HG02981 (cell line): ENCODE data around the gene MAP4K2.

Experiments
- ATAC-seq: cut with Tn5 transposase; IDR thresholded peaks from one replicate; pipeline ENCODE4 v1.9.1; 2021; ENCODE audit warnings: mild to moderate bottlenecking, moderate library complexity; ENCODE audit not compliant: unreplicated experiment

The MAP4K2 gene

GRCh38 chr11:64792482-64792881 lies 10.5 kb downstream of the MAP4K2 start:
- ATAC-seq: no peak

- no peak for ATAC-seq
Observed at GRCh38 chr11:64791781-64792291, 11.2 kb downstream of the MAP4K2 start.

- no peak for ATAC-seq
Observed at GRCh38 chr11:64790205-64791095, 12.6 kb downstream of the MAP4K2 start.

GRCh38 chr11:64789331-64790204 lies 13.4 kb downstream of the MAP4K2 start:
- ATAC-seq: no peak

- no peak for ATAC-seq
Observed at GRCh38 chr11:64788321-64789215, 14.4 kb downstream of the MAP4K2 start.

- no peak for ATAC-seq
Observed at GRCh38 chr11:64787526-64788320, 15.3 kb downstream of the MAP4K2 start.

DNA sequence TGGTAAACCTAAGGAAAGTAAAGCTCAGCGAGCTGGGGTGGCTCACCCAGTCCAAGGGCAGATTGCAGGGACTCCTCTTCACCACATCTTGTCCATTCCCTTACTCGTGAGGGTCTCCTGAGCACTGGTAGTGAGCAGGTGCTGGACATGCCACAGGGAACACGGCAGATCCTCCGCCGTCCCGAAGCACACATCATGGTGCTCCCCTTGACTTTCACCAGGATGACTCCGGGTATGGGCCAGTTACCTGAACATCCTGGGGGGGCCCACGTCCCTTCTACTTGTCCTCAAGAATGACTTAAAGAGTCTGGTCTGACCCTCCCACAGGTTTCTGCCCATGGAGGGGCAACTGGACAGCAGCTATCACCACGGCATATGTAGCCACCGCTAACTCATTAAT lies 16.7 kb downstream of the MAP4K2 start:
- ATAC-seq: no peak

- ATAC-seq: no peak
Observed at GRCh38 chr11:64784813-64785581, 18.0 kb downstream of the MAP4K2 start.

DNA sequence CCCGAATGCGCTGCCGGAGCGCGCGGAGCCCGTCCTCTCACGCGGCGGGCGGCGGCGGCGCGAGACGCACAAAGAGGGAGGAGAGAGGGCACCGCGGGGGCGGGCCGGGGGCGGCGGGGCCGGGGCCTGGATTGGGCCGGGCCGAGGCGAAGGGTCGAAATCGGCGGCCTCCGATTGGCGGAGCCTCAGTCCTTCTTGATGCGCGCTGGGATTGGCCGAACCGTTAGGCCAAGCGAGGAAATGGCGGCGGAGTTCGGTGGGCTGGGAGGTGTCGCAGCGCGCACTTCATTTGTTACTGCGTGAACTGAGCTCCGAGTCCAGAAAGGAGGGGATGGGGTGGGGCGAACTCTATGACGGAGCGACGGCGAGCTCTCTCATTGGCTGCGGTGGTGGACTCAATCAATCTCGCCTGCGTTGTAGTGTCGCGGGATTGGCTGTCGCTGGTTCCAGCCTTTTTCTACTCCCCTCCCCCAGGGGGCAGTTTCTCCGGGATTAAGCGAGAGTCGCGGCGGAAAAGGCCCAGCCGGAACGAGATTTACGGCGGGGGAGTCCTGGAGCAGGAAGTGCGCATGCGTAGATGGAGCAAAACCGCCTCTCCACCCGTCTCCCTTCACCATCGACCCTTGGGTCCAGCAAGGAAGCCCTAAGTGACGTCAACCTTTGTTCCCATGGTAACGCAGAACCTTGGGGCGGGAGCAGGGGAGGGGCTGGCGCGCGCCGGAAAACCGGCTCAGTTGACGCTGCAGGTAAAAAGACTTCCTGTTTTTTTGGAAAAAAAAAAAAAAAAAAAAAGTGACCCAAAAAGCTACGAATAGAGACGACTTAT lies 24.3 kb downstream of the MAP4K2 start, which contains the start of gene SF1:
SF1 (minus strand) TSS at position 70 of the 826 bp plus-strand sequence. CDS start 150 bp downstream, outside the sequence.
- ATAC-seq: peak; percentile 79

GRCh38 chr11:64778223-64778472 lies 24.9 kb downstream of the MAP4K2 start:
- peak; percentile 3 for ATAC-seq

DNA sequence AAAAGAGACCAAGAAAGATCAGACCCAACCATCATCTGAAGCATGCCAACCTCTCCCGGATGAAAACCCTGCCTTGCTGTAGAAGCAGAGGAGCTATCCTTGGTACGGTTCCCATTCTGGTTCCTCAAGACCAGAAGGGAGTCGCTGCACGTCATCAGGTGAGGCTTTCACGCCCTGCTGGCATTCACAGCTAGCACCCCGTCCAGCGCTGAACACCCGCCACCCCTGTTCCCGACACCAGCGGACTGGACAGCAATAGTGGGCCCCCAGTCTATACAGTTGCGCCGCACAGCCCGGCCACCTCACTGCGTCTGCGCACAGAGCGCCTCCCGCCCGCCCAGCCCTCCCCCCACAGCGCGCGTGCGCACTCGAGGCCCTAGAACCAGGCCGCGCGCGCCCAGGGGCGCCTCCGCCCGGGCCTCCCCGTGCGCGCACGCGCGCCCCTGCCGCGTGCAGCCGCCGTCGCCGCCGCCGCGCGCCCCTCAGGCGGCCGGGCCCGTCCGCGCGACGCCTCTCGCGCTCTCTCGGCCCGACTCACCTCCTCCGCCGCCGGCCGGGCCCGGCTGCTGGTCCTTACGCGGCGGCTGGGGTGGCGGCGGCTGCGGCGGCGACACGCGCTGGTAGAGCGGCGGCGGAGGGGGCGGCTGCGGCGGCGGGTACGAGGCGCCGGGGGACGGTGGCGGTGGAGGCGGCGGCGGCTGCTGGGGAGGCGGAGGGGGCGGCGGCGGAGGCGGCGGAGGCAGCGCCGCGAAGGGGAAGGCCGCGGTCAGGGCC lies 25.4 kb downstream of the MAP4K2 start:
- peak; percentile 26 for ATAC-seq

DNA sequence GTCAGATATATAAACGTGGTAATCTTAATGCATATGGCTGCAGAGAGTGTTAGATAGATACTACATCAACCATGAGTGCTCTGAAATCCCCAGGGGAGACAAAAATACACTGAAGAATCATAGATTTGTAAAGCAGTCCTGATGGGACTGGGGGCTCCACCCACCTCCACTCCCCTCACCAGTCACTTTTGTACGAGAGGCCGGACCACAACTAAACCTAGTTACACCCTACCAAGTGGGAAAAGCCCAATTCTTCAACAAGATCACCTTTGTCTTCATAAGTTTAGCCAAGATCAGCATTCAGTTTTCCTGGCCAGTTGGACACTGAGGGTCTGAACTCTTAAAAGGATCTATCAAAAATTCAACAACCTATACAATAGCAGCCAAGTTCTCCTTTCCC lies 26.1 kb downstream of the MAP4K2 start:
- no peak for ATAC-seq

- no peak for ATAC-seq
Observed at GRCh38 chr11:64776425-64776824, 26.6 kb downstream of the MAP4K2 start.

DNA sequence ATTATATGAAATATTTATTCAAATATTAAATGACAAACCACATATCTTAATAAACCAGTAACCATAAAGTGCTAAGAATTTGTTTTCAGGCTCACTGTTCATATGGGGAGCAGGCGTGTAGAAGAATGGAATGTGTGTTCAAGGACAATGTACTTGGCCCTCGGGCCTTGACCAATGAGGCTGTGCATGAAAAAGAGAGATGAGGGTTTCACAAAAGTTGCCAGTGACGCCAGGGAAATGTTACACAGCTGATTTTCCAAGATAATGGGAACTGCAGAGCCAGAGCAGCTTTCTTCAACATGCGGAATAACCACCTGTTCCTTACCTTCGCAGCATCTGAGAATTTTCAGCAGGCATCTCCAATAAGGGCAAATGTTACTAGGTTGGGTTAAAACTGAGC lies 28.9 kb downstream of the MAP4K2 start:
- no peak for ATAC-seq

- ATAC-seq: no peak
Observed at GRCh38 chr11:64772303-64773018, 30.6 kb downstream of the MAP4K2 start.

GRCh38 chr11:64771861-64772260 lies 31.2 kb downstream of the MAP4K2 start:
- ATAC-seq: no peak

- ATAC-seq: no peak
Observed at GRCh38 chr11:64770120-64770519, 32.9 kb downstream of the MAP4K2 start.
